Measurements from ENCODE around the gene TELO2.
A peak's percentile ranks its signal among the peaks of the same experiment; 100 is the strongest.

TELO2 gene

GRCh38 chr16:1492923-1493745 lies at the start of gene TELO2:
Gene TELO2 (plus strand): TSS chr16:1493360. CDS start chr16:1494282, 922 bp downstream.
- peak within 1 kb of the TSS; percentile 59 for H3K4me3 ChIP-seq (ENCODE audit: low read depth, low read length)

GRCh38 chr16:1443403-1443973 lies 49.7 kb upstream of the TELO2 start:
- no peak overlapping the region for H3K4me3 ChIP-seq (ENCODE audit: low read depth, low read length)

GRCh38 chr16:1443980-1444729 lies 49.0 kb upstream of the TELO2 start, which contains the start of gene CCDC154:
Gene CCDC154 (minus strand): TSS chr16:1444556. CDS start chr16:1444322, 234 bp downstream.
- H3K4me3 ChIP-seq (ENCODE audit: low read depth, low read length): no peak within 1 kb of the TSS

- no peak overlapping the region for H3K4me3 ChIP-seq (ENCODE audit: low read depth, low read length)
Observed at GRCh38 chr16:1444730-1445517, 48.2 kb upstream of the TELO2 start.

- H3K4me3 ChIP-seq (ENCODE audit: low read depth, low read length): no peak overlapping the region
Observed at GRCh38 chr16:1445518-1446203, 47.5 kb upstream of the TELO2 start.

GRCh38 chr16:1446296-1447080 lies 46.7 kb upstream of the TELO2 start:
- no peak overlapping the region for H3K4me3 ChIP-seq (ENCODE audit: low read depth, low read length)

GRCh38 chr16:1447965-1448364 lies 45.2 kb upstream of the TELO2 start:
- H3K4me3 ChIP-seq (ENCODE audit: low read depth, low read length): no peak overlapping the region

GRCh38 chr16:1448536-1449116 lies 44.5 kb upstream of the TELO2 start:
- no peak overlapping the region for H3K4me3 ChIP-seq (ENCODE audit: low read depth, low read length)

GRCh38 chr16:1449201-1449788 lies 43.9 kb upstream of the TELO2 start:
- no peak overlapping the region for H3K4me3 ChIP-seq (ENCODE audit: low read depth, low read length)

- no peak overlapping the region for H3K4me3 ChIP-seq (ENCODE audit: low read depth, low read length)
Observed at GRCh38 chr16:1450218-1450617, 42.9 kb upstream of the TELO2 start.

- no peak overlapping the region for H3K4me3 ChIP-seq (ENCODE audit: low read depth, low read length)
Observed at GRCh38 chr16:1450841-1451240, 42.3 kb upstream of the TELO2 start.

- H3K4me3 ChIP-seq (ENCODE audit: low read depth, low read length): no peak overlapping the region
Observed at GRCh38 chr16:1451702-1452392, 41.3 kb upstream of the TELO2 start.

GRCh38 chr16:1452530-1452929 lies 40.6 kb upstream of the TELO2 start:
- H3K4me3 ChIP-seq (ENCODE audit: low read depth, low read length): no peak overlapping the region

GRCh38 chr16:1453316-1453715 lies 39.8 kb upstream of the TELO2 start:
- H3K4me3 ChIP-seq (ENCODE audit: low read depth, low read length): no peak overlapping the region

GRCh38 chr16:1454561-1454960 lies 38.6 kb upstream of the TELO2 start:
- no peak overlapping the region for H3K4me3 ChIP-seq (ENCODE audit: low read depth, low read length)

GRCh38 chr16:1455190-1456171 lies 37.7 kb upstream of the TELO2 start:
- H3K4me3 ChIP-seq (ENCODE audit: low read depth, low read length): no peak overlapping the region

GRCh38 chr16:1456951-1457350 lies 36.2 kb upstream of the TELO2 start:
- no peak overlapping the region for H3K4me3 ChIP-seq (ENCODE audit: low read depth, low read length)
